NCI-H2171 (cell line): Measurements from ENCODE around the gene RPH3AL.
"Not testable (repeated sequence)": the region's sequence is repeated elsewhere in the genome, so short reads cannot be mapped to it uniquely, and the experiment has no call there.

Experiments
- DNase-seq: peaks from one replicate; lab custom pipeline; 2025; lab: John Stamatoyannopoulos, UW

The RPH3AL gene

DNA sequence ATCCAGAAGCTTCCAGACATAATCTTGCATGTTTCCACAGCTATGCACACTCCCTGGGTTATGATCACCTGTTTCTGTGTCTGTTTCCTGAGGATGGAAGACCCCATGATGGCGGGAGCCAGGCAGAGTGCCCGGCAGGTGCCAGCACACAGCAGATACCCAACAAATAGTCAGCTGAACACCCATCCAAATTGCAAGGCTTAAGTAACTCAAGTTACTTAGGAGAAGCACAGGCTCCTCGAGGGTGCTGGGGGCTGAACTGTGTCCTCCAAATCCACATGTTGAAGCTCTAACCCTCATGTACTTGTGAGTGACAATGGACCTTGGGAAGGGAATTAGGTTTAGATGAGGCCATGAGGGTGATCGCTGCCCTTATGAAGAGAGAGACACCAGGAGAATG, 91.7 kb downstream of the RPH3AL start:
- DNase-seq = no peak

DNA sequence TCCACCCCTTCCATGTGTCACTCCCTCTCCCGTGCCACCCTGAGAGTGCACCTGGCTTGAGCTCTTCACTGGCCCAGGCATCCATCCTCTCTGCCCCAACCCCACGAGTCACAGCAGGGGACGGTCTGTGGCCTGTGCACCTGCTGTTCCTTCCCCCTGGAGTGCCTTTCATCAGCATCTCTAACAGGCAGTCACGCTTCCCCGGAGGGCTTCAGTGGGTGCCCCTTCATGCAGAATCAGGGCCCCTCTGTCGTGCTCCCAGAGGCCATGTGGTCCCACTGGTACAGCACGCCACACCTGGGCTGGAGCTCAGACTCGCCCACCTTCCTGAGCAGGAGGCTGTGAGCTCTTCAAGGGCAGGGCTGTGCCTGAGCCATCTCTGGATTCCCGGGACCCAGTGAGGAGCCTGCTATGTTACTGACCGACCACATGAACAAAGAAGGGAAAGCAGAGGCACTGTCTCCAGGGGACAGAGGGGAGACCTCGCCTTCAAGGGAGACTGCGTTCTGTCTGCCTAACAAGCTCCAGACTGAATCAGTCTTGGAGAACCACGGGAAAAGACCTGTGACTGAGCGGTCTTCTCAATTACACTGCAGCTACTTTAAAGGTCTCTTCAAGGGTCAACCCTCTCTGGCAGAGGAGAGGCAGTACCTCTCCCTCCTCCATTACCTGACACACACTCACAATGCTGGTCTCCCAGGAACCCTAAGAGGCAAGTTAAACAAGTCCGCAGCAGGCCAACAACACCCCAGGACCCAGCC, 92.4 kb downstream of the RPH3AL start:
- no peak for DNase-seq

DNA sequence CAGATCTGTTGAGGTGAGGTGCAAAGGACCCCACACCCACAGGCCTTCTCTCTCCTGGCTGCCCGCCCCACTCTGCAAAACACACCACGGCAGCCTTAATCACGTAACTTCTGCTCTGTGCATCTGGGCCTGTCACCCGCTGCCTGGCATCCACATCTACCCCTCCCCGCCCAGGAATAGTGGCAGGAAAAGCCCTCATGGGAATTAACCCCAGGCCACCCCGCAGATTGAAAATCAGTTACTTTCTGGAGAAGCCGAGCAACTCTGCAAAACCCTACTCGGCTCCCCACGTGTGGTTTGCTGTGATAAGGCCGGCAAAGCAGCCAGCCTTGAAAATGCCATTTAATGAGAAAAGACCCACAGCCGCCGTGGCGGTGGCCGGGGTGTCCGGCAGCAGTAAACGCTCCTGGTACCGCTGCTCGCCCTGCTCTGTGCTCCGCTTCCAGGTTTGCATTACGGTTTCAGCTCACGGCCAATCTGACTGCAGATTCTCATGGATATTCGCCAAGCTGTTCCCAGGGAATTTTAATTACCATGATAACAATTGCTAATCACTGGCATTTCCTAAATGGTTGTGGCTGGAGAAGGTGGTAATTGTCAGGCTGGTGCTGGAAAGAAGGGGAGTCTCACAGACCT, 93.1 kb downstream of the RPH3AL start:
- DNase-seq = no peak

DNA sequence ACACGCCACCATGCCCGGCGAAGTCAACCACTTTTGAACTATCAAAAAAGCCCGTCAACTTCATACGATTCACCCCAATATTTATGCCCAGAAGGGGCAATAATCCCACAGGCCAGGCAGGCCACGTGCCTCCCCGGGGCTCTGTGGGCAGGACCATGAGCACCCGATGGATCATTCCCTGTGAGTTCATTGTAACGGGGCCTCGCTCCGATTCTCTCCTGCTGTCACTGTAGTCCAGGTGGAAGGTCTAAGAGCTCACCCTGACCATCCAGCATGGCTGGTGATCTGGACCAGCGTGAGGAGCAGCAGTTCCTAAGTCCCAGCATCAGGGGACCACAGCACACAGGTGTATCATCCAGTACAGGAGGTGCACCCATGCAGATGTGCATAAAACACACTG, 93.7 kb downstream of the RPH3AL start:
- DNase-seq = no peak

DNA sequence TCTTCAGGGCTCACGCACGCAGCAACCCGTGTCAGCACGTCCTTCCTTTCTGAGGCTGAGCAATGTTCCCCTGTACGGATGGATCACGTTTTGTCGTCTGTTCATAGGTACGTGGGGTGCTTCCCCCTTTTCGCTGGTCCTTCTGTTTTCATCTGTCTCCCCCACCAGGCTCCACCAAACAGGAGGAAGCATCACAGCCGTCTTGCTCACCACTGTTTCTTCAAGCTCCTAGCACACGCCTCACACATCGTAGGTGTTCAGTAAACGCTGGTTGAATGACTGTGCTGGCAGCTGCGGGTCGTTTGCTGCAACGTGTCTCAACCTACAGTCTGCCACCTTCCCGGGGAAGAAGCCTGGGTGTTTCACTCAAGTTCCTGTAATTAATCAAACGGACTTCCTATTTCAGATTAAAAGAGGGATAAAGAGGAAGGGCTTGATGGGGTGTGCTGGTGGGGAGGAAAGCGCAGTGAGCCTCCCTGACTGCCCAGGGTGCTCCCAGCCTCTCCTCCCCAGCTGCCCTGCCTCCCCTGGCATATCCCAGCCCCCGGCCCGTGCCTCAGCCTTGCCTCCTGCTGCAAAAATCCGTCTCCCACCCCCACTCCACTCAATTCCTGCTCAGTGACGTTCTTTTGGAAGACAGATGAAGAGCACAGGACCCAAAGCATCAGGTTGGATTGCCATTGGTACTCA, 94.4 kb downstream of the RPH3AL start:
- DNase-seq = no peak

DNA sequence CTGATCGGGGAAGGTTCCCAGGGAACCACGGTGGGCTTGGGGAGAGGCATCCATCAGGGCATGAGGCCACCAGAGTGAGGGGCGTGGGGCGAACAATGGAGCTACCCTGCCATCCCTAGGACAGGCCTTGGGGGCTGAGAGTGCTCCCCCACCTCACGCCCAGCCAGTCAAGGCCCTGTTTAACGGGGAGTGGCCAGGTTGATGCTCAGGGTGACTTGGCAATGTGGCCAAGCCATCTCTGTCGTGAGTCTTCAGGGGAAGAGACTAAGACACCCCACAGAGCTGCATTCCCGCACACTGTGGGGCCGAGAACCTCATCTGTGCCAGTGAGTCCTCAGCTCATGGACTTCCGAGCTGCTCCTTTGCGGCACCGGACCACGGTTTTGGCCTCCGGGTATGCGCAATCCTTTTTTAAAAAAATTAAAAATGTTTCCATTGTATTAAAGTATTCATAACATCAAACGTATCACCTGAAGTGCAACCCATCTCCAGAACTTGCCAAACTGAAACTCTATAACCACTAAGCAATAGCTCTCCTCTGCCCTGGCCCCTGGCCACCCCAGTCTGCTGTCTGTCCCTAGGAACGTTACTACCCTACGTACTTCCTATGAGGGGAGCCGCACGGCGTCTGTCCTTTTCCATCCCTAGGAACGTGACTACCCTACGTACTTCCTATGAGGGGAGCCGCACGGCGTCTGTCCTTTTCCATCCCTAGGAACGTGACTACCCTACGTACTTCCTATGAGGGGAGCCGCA, 99.3 kb downstream of the RPH3AL start:
- DNase-seq = no peak

DNA sequence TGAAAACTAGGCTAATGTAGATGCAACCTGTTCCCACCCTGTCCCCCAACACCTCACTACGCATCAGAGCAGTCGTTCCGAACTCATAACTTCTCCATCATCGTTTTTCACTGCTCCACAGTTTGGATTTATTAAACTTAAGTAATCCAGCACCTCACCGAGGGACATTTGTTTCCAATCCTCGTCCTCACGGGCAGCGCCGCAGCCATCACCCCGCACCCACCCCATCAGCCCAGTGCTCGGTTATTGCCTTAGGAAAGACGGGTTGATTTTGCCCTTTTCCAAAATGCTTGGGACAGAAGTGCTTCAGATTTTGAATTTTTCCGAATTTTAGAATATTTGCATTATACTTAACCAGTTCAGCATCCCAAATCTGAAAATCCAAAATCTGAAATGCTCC, 100.2 kb downstream of the RPH3AL start:
- no peak for DNase-seq

DNA sequence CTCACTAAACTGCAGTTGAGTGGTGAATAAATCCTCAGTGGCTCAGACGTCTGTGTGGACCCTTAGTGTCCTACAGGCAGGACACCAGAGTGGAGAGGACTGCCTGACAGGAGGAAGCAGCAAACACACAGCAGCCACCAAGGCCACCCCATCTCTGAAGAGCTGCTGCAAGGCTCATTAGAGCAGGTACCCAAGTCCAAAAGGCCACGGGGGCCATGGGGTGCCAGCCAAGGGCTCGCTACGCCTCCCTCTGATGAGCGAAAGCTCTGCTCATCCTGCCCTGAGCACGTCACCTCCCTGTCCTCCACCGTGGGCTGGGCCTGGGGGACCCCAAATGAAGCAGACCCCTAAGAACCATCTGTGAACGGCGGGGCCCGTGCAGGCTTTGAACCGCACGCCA, 101.1 kb downstream of the RPH3AL start:
- DNase-seq = no peak

DNA sequence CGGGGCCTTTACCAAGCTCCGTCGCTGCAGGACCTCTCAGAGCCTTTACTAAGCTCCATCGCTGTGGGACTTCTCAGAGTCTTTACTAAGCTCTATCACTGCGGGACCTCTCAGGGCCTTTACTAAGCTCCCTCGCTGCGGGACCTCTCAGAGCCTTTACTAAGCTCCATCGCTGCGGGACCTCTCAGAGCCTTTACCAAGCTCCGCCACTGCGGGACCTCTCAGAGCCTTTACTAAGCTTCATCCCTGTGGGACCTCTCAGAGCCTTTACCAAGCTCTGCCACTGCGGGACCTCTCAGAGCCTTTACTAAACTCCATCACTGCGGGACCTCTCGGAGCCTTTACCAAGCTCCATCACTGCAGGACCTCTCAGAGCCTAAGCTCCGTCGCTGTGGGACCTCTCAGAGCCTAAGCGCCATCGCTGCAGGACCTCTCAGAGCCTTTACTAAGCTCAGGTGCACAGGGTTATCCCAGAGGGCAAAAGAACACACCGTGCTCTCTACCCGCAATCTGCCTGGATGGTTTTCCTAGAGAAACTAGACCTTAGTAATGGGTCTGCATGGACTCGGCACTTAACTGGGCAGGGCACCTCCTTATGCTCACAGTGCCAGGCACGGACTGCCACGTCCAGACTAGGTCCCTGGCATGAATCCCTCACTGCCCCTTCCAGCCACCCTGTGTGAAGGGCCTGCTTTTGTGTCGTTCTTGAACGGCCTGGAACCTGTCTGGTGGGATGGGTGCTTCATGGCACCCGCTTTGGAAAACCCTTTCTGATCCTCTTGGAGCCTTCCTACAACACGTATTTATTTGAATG, 101.9 kb downstream of the RPH3AL start:
- DNase-seq = no peak

DNA sequence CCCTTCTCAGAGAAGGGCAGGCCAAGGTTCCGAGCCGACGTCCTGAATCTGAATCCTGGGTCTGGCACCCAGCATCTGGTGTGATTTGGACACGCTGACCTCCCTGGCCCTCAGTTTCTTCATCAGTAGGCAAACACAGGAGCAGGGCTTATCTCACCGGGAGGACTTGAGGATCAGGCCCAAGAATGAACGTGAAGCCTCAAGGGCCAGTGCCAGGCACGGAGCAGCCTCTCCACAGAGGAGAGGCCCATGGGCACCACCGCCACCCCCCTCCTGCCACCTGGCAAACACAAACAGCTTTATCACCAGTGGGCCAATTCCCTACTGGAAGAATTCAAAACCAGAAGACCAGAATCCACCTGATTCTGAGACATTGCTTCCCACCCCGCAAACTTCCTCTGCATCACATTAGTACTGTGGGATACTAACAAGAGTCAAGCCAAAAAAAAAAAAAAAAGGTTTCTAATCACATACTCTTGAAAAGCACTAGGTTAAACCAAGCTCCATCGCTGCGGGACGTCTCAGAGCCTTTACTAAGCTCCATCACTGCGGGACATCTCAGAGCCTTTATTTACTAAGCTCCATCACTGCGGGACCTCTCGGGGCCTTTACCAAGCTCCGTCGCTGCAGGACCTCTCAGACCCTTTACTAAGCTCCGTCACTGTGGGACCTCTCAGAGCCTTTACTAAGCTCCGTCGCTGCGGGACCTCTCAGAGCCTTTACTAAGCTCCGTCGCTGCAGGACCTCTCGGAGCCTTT, 103.2 kb downstream of the RPH3AL start:
- DNase-seq = no peak

DNA sequence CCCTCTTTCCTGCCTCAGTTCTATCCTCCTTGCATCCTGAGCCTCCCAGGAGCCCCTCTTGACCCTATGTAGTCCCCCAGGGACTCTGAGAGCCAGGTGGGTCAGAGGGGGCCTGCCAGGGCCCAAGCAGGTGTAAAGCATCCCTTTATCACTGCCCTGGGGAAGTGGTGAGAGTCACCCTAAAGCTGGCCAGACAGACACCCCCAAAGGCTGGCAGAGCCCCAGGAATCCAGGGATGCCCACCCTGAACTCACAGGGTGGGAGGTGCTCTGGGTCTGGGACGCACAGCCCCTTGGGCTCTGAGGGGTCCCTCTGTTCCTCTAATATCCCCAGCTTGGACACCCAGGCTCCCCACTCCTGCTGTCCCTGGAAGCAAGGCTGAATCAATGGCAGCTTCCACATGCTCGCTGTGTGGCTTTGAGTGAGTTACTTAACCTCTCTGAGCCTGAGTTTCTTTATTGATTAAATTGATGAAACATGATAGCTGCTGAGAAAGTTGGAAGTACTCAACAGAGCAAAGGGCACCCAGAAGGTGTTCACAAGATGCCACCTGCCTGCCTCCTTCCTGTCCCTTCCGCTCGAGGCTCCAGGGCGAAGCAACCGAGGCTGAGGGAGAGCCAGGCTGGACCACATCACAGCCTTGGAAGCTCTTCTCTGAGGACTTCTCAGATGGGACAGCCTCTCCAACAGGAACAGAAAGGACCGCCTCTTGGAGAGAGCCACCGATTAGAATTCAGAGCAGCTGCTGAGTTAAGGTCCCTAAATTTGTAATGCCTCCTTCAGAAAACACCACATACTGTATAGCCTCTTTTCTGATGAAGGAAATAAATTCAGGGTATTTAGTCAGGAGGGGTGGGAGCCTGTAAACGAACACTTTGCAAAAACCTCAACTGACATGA, 104.0 kb downstream of the RPH3AL start:
- no peak for DNase-seq

DNA sequence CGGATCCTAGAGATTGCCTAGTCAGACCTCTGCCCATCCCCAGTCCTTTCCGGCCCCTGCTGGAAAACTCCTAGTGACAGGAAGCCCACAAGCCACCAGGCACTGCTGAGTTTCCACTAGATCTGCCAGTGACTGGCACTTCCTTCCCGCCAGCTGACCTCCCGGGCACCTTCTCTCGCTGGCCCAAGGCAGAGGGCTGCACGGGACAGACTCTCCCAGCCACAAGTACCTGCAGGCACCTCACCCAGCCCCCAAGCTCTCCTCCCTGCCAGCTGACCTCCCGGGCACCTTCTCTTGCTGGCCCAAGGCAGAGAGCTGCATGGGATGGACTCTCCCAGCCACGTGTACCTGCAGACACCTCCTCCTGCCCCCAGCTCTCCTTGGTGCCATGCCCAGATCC, 104.8 kb downstream of the RPH3AL start:
- no peak for DNase-seq

DNA sequence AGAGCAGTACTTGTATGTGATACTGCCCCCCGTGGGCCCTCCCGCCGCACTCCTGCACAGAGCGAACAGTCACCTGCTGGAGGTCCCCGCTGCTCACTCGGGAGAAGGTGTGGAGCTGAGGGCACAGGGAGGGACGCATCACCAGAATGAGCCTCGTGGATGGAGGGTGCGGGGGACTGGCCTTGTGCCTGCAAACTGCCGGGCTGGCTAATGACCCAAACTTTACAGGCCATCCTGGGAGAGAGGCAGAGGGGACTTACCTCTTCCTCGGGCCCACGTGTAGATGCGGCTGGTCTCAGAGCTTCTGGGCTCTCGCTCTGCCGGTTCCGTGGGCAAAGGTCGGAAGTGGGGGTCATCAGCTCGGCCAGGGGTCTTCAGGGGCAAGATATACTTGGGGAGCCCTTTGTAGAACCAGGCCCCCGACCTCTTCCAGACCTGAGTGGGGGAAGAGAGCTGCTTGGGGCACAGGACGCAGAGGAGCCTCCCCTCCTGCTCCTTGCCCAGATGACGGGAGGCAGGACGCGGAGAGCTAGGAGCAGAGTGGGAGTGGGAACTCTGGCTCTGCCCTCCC, 105.7 kb downstream of the RPH3AL start:
- no peak for DNase-seq

DNA sequence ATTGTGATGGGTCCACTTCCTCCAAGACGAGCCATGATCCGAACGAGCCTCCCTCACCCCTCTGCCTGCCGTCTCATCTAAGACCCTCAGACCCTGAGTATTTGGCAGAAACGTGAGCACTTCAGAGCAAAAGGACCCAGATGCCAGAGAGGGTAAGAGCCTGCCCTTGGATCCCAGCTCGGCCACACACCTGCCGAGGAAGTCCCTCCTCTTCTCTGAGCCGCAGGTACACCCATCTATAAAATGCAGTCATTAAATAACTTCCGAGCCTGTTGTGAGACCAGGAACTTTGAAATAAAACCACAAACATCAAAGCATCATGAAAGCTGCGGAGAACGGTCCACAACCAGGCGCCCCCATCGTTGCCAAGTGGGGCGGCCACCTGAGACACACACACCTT, 106.4 kb downstream of the RPH3AL start:
- DNase-seq = no peak

DNA sequence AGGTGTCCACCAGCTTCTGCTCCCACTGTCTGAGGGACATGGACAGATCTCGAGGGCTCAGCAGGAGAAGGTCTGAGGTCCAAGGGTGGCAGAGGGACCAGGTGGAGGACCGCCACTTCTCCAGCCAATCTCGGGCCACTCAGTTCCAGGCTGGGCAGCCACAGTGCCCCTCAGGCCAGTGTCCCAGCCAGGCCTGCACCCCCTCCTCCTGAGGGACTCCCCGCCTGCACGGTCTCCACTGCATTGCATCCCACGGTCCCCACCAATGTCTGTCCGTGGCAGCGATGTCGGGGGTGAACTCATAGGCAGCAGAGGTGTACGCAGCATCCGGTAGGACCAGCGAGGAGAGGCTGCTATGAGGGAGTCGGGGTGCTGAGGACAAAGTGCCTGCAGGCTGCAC, 107.0 kb downstream of the RPH3AL start:
- DNase-seq = no peak

DNA sequence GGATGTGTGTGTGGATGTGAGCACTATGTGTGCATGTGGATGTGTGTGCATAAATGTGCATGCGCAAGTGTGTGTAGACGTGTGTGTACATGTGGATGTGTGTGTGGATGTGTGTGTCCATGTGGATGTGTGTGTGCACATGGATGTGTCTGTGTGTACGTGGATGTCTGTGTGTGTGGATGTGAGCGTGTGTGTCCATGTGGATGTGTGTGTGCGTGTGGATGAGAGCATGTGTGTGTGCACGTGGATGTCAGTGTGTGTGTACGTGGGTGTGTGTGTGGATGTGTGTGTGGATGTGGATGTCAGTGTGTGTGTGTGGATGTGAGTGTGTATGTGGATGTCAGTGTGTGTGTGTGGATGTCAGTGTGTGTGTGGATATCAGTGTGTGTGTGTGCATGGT, 107.6 kb downstream of the RPH3AL start:
- DNase-seq = no peak

DNA sequence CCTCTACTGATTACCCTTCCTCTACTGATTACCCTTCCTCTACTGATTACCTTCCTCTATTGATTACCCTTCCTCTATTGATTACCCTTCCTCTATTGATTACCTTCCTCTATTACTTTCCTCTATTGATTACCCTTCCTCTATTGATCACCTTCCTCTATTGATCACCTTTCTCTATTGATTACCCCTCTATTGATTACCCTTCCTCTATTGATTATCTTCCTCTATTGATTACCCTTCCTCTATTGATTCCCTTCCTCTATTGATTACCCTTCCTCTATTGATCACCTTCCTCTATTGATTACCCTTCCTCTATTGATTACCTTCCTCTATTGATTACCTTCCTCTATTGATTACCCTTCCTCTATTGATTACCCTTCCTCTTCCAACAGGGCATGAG, 108.7 kb downstream of the RPH3AL start:
- DNase-seq = not testable (repeated sequence)

DNA sequence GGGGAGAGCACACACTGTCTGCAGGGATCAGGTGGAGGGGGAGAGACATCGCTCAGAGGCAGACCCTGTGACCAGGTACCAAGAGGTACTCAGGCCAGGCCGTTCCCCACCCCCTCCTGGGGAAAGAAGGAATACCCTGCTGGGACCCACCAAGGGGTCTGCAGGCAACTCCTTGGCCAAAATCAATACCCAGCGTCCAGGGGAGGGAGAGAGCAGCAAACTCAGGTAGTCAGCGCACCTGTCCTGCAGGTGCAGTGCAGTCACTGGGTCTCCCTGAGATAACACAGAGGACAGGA, 113.7 kb downstream of the RPH3AL start:
- no peak for DNase-seq

DNA sequence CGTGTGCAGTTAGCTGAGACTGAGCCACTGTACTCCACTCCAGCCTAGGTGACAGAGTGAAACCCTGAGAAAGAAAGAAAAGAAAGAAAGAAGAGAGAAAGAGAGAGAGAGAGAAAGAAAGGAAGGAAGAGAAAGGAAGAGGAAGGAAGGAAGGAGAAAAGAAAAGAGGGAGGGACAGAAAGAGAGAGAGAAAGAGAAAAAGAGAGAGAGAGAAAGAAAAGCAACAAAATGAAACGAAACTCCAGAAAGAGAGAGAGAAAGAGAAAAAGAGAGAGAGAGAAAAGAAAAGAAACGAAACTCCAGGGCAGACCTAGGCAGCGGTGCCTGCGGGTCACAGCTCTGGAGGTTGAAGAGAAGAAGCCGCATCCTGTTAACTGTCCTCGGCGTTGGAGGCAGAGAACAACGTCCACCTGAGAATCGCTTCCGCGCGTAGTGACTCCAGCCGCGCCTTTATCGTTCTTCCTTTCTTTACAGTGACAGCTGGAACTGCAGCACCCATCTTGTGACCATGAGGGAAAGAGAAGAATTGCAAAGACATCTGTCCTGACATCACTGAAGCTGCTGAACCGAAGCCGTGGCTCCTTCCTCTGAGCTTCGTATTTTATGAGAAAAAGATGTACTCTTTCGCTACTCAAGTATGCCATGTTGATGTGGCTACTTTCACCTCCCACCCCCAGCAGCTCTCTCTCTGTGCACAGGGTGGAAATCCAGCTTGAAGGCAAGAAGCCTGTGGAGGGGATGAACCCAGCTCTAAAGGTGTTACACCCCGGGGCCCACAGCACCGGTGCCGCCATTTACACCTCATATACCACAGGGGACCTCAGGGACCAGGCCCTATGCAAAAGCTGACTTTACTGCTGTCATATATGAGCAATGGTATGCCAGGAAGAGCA, 114.3 kb downstream of the RPH3AL start:
- no peak for DNase-seq
